Small intestine (tissue), 7 donors: Measurements from ENCODE around the gene ATXN7L3. TPM values are rescaled to one million over a fixed set of nuclear protein-coding genes. Genes with fewer than 3 reads are reported as not detected.
"Not testable (repeated sequence)": the region's sequence is repeated elsewhere in the genome, so short reads cannot be mapped to it uniquely, and the experiment has no call there.

Experiments used
- DNase-seq, 2 donors: peaks; one replicate each; pipeline versions ENCODE4 v3.0.0 to v3.0.0-alpha.2; 2013
- FAIRE-seq: peaks from 2 replicates; lab custom pipeline; 2012; peaks lifted over from hg19 to GRCh38; lab: Jason Lieb, UNC
- H3K27ac ChIP-seq, 3 donors: one replicate each; pipeline ENCODE4 v1.5.1; 2013; ENCODE audit warnings: low read length in 2 of 3, mild to moderate bottlenecking in 2 of 3, control low read depth in 1 of 3, inconsistent platforms in 1 of 3, low read depth in 1 of 3, moderate library complexity in 1 of 3
- H3K27me3 ChIP-seq, 3 donors: one replicate each; pipeline ENCODE4 v1.6.1; 2013; ENCODE audit warnings: low read length in 3 of 3, inconsistent platforms in 1 of 3; ENCODE audit not compliant: control insufficient read depth in 3 of 3, insufficient read depth in 3 of 3
- H3K36me3 ChIP-seq, 3 donors: one replicate each; pipeline ENCODE4 v1.6.1; 2013; ENCODE audit warnings: low read length in 3 of 3, inconsistent platforms in 1 of 3, low read depth in 1 of 3, mild to moderate bottlenecking in 1 of 3, moderate library complexity in 1 of 3; ENCODE audit not compliant: control insufficient read depth in 3 of 3, insufficient read depth in 2 of 3
- H3K4me1 ChIP-seq, 3 donors: one replicate each; pipeline ENCODE4 v1.6.1; 2013; ENCODE audit warnings: low read length in 2 of 3, inconsistent platforms in 1 of 3, low read depth in 1 of 3, mild to moderate bottlenecking in 1 of 3, moderate library complexity in 1 of 3; ENCODE audit not compliant: control insufficient read depth in 3 of 3, insufficient read depth in 2 of 3
- H3K4me3 ChIP-seq, 3 donors: one replicate each; pipeline ENCODE4 v1.5.1; 2013; ENCODE audit warnings: low read length in 3 of 3, control low read depth in 1 of 3, inconsistent platforms in 1 of 3, low read depth in 1 of 3, mild to moderate bottlenecking in 1 of 3, moderate library complexity in 1 of 3
- H3K9me3 ChIP-seq, 2 donors: one replicate each; pipeline ENCODE4 v1.6.1; 2013; ENCODE audit warnings: low read depth in 1 of 2, low read length in 1 of 2; ENCODE audit not compliant: control insufficient read depth in 2 of 2, insufficient read depth in 1 of 2
- WGBS, 3 donors: extraction: QIAGEN DNeasy Blood & Tissue Kit; methylation state at CpG; one replicate each; pipeline ENCODE4 v1.1.7; 2013; 5-methylcytosine and 5-hydroxymethylcytosine counted together
- polyA plus RNA-seq, 4 donors: library from polyadenylated mRNA; stranded (reverse) in 3 of 4; unstranded in 1 of 4; fragments of 200-250 nt in 3 of 4; fragments of 120-200 nt in 1 of 4; gene quantifications; one replicate each; pipeline versions ENCODE4 v1.2.1 to v1.2.3, GENCODE V29; 2013
- donor health status: healthy with polysubstance abuse.
- donor health status: control.
- donor health status: control.
- donor health status: Bipolar disorder and iron deficiency.
- donor health status: healthy.

The ATXN7L3 gene
- polyA plus RNA-seq, 4 donors, result 40.3 to 44.1 (median 43.1) TPM

DNA sequence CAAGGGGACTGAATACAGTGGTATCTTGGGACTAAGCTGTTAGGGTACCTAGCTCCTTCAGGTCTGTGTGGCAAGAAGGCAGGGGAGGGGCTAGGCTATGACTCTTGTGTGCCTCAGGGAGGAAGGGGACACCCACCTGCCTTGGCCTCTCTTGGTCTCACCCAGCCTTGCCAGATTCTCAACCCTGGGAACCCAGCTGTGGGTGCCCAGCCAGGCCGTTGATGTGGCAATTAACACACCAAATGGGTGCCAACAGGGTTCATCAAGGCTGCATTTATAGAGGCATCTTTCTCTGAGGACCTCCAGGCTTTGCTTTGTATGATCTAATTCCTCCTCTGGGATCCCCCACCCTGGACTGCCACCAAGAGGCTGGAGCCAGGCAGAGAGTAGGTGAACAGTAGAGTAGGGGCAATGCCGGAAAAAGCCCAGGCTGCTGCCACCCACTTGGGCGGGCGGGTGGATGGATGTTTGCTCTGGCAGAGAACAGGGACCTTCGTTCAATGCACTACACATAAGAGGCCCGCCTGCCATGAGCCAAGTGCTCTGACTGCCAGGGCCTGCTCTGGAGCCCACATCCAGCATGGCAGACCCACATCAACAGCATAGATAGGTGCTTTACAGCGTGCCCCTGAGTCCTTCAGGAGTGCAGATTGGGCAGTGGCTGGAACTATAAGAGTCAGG lies 32.4 kb downstream of the ATXN7L3 start:
- Histone ChIP-seq H3K27me3 (peaks cover 0 to 9% (median 0%) of the 10 kb centered on the region in 3 donors), H3K9me3 (no peaks in the 10 kb centered on the region), H3K4me3 (no peak overlapping the region), H3K4me1 (peaks cover 0 to 10% (median 0%) of the 10 kb centered on the region in 3 donors), H3K36me3 (no peaks in the 10 kb centered on the region), H3K27ac (no peak overlapping the region)
- WGBS, 3 donors, result 72 to 87% (median 81%) methylated on average over 7 of the region's 7 CpGs
- FAIRE-seq, result no peak
- DNase-seq, result no peak

DNA sequence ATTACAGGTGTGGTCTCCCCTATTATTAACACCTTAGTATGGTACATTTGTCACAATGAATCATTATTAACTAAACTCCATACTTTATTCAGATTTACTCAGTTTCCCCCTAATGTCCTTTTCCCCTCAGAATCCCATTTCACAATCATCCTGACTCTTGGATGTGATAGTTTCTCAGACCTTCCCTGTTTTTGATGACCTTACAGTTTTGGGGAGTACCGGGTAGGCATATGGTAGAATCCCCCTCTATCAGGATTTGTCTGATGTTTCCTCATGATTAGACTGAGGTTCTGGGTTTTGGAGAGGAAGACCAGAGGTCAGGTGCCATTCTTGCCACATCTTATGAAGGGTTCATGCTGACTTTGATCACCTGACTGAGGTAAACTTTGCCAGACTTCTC lies 35.2 kb downstream of the ATXN7L3 start:
- Histone ChIP-seq H3K9me3 (no peaks in the 10 kb centered on the region), H3K27ac (no peak overlapping the region), H3K27me3 (no peaks in the 10 kb centered on the region), H3K36me3 (peaks cover 0 to 12% (median 0%) of the 10 kb centered on the region in 3 donors), H3K4me3 (no peak overlapping the region), H3K4me1 (peaks cover 0 to 4% (median 0%) of the 10 kb centered on the region in 3 donors)
- DNase-seq (no peak), FAIRE-seq (no peak)
- WGBS, 3 donors, result 96 to 100% (median 98%) methylated on average over 1 of the region's 1 CpG

DNA sequence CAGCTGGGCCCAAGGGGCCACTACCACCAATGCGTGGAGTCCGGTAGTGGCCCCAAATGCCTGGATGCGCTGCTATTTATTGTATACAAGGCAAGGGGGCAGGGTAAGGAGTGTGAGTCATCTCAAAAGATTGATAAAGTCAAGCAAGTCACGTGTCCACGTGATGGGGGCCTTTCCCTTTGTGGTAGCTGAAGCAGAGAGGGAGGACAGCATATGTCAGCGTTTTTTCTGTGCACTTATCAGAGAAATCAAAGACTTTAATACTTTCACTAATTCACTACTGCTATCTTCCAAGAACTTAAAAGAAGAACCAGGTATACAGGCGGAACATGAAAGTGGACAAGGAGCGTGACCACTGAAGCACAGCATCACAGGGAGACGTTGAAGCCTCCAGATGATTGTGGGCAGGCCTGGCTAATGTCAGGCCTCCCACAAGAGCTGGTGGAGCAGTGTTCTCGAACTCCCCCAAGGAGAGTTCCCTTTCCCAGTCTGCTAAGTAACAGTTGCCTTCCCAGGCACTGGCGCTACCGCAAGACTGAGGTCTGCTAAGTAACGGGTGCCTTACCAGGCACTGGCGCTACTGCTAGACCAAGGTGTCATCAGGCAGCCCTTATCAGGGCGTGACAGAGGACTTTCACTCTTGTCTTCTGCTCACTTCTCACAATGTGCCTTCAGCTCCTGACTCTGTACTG lies 40.0 kb downstream of the ATXN7L3 start:
- H3K9me3 ChIP-seq, result no peaks in the 10 kb centered on the region
- peaks cover 0 to 32% (median 0%) of the 10 kb centered on the region in 3 donors for H3K36me3 ChIP-seq
- no peaks in the 10 kb centered on the region for H3K27me3 ChIP-seq
- DNase-seq (peak; percentile 25 to 32), FAIRE-seq (no peak)
- WGBS, 3 donors, result 76 to 81% (median 78%) methylated on average over 15 of the region's 15 CpGs
- no peak overlapping the region for H3K27ac ChIP-seq
- no peak overlapping the region for H3K4me3 ChIP-seq
- no peaks in the 10 kb centered on the region for H3K4me1 ChIP-seq

DNA sequence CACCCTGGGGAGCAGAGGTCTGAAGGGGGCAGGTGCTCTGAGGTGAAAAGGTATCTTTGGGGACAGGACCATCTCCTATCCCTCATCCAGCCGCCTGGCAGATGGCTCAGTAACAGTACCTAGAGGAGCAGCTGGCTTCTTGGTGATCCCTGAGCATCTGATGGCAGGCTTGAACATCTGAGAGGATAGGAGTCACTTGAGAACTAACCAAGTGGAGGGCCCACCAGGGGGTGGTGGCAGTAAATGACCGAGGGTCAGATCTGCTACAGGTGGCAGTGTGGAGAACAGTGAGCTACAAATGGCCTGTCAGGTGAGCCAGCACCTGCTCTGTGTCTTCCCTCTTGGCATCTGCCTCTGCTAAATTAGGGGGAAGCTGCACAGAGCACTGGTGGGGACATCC lies 44.2 kb downstream of the ATXN7L3 start:
- H3K4me1 ChIP-seq, result no peaks in the 10 kb centered on the region
- FAIRE-seq, result no peak
- no peak for DNase-seq
- WGBS, 3 donors, result 79 to 88% (median 79%) methylated on average over 2 of the region's 2 CpGs
- no peak overlapping the region for H3K4me3 ChIP-seq
- H3K27me3 ChIP-seq, result no peaks in the 10 kb centered on the region
- H3K36me3 ChIP-seq, result peaks cover 0 to 38% (median 0%) of the 10 kb centered on the region in 3 donors
- H3K9me3 ChIP-seq, result no peaks in the 10 kb centered on the region
- H3K27ac ChIP-seq, result no peak overlapping the region

DNA sequence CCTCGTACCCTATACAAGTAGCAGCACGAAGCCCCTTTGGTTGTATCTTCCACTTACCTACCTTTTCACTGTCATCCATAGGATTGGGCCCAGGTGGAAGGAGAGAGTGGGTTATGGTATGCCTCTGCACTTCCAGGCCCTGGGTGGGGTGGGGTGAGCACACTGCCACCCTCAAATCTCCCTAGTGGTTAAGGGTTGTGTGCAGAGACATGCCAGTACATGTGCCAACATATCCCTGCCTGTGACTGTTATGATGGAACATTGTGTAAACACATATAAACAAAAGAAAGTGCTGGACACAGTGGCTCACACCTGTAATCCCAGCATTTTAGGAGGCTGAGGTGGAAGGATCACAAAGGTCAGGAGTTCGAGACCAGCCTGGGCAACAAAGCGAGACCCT lies 46.8 kb downstream of the ATXN7L3 start:
- FAIRE-seq, result no peak

DNA sequence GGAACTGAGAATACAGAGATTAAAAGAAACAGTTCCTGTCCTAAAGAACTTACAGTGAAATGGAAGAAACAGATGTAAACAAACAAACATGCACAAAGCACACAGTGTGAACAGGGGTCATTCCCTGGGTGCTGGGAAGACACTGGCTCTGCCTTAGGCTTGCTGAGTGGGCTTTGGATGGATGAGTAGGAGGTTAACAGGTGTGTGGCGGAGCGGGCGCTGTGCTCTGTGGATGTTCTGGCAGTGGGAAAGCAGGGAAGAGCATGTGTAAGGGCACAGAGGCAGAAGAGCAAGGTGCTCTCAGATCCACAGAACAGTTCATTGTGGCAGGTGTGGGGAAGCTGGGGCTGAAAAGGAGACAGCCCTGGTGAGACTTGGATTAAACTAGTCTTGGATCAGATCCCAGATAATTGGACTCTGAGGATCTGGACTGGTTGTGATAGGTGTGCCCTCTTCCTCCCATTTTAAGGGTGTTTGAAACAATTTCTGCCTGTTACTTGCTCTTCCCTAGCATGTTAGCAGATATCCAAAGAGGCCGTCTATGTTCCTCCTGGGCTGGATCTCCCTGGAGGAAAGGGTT lies 49.8 kb downstream of the ATXN7L3 start:
- no peak for FAIRE-seq
- no peak for DNase-seq
- WGBS, 3 donors, result 92 to 100% (median 94%) methylated on average over 4 of the region's 4 CpGs
- H3K27me3 ChIP-seq, result no peaks in the 10 kb centered on the region
- H3K36me3 ChIP-seq, result peaks cover 0 to 32% (median 0%) of the 10 kb centered on the region in 3 donors
- no peak overlapping the region for H3K4me3 ChIP-seq
- no peaks in the 10 kb centered on the region for H3K4me1 ChIP-seq
- H3K9me3 ChIP-seq, result no peaks in the 10 kb centered on the region
- no peak overlapping the region for H3K27ac ChIP-seq

More for the DNA sequence above, 46.8 kb downstream of the ATXN7L3 start:
- DNase-seq, result no peak
- peaks cover 0 to 38% (median 0%) of the 10 kb centered on the region in 3 donors for H3K36me3 ChIP-seq
- H3K4me1 ChIP-seq, result no peaks in the 10 kb centered on the region
- no peaks in the 10 kb centered on the region for H3K27me3 ChIP-seq
- no peaks in the 10 kb centered on the region for H3K9me3 ChIP-seq
- WGBS, 3 donors, result 95 to 97% (median 96%) methylated on average over 4 of the region's 4 CpGs
- H3K27ac ChIP-seq, result no peak overlapping the region
- H3K4me3 ChIP-seq, result no peak overlapping the region

DNA sequence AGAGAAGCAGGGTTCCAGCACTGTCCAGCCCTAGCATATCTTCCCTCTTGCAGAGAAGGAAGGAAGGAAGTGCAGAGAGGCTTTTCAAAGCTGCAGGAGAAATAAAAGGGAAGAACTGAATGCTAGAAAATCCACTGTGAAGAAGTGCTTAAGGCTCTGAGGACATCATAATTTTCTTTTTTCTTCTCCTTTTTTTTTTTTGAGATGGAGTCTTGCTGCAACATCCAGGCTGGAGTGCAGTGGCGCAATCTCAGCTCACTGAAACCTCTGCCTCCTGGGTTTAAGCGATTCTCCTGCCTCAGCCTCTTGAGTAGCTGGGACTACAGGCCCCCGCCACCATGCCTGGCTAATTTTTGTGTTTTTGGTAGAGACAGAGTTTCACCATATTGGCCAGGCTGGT lies 50.6 kb downstream of the ATXN7L3 start:
- WGBS, 3 donors, result 96 to 100% (median 96%) methylated on average over 3 of the region's 3 CpGs
- not testable (repeated sequence) for H3K9me3 ChIP-seq, H3K27ac ChIP-seq, DNase-seq, FAIRE-seq, H3K4me1 ChIP-seq, H3K4me3 ChIP-seq, H3K27me3 ChIP-seq
- peaks cover 0 to 27% (median 0%) of the 10 kb centered on the region in 3 donors for H3K36me3 ChIP-seq

DNA sequence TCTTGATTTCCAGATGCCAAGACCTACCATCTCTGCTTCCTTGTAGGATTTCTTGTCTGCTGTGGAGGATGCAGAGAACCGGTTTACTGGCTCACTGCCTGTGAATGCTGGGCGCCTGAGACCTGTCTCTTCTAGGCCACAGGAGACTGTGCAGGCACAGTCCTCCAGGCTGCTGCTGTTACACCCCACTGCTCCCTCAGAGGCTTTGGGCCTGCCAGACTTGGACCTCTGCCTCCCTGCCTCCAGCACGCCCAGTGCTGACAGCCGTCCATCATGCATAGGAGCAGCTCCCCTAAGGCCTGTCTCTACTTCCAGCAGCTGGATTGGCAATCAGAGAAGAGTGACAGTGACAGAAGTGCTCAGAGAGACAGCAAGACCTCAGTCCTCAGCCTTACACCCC lies 51.9 kb downstream of the ATXN7L3 start:
- H3K9me3 ChIP-seq, result no peaks in the 10 kb centered on the region
- H3K36me3 ChIP-seq, result peaks cover 0 to 23% (median 0%) of the 10 kb centered on the region in 3 donors
- no peak overlapping the region for H3K4me3 ChIP-seq
- H3K27ac ChIP-seq, result no peak overlapping the region
- WGBS, 3 donors, result 89 to 96% (median 94%) methylated on average over 4 of the region's 4 CpGs
- no peaks in the 10 kb centered on the region for H3K4me1 ChIP-seq
- FAIRE-seq (no peak), DNase-seq (no peak)
- H3K27me3 ChIP-seq, result no peaks in the 10 kb centered on the region
